Caco-2 (cell line): ENCODE results near the gene AMOTL1. TPM values are rescaled to one million over a fixed set of nuclear protein-coding genes. Genes with fewer than 3 reads are reported as not detected.
A peak's percentile ranks its signal among the peaks of the same experiment; 100 is the strongest.
"Not testable (repeated sequence)": the region's sequence is repeated elsewhere in the genome, so short reads cannot be mapped to it uniquely, and the experiment has no call there.

ENCODE experiments used
- BruUV-seq: library from RNA; stranded (reverse); fragments of 400-500 nt; replicated peaks from 2 replicates; lab custom pipeline; 2021; lab: Mats Ljungman, UMichigan
- CTCF ChIA-PET: fragments of 300-600 bp; sonication (Branson Sonifier 250); formaldehyde crosslinking; loops from one replicate; lab custom pipeline; 2022; ENCODE audit warnings: antibody characterized with exemption; lab: Charles Lee
- POLR2A ChIA-PET: fragments of 300-600 bp; sonication (Branson Sonifier 250); formaldehyde crosslinking; loops from one replicate; lab custom pipeline; 2022; ENCODE audit warnings: antibody characterized with exemption; lab: Charles Lee
- DNase-seq, 2 experiments: peaks; one replicate each; pipeline versions ENCODE4 v3.0.0 to v3.0.0-alpha.2; 2020 to 2022
- H3K27me3 ChIP-seq: replicated peaks from 2 replicates; pipeline ENCODE4 v1.6.0; 2011; ENCODE audit warnings: low read length; ENCODE audit not compliant: control insufficient read depth, insufficient read depth
- H3K36me3 ChIP-seq: 2 replicates; pipeline ENCODE4 v1.5.1; 2011; ENCODE audit warnings: low read length; ENCODE audit not compliant: control insufficient read depth, insufficient read depth
- H3K4me1 ChIP-seq: fragments of 250-450 bp; sonication (Bioruptor Pico); 2 replicates; pipeline ENCODE4 v1.5.1; 2020; ENCODE audit warnings: mild to moderate bottlenecking
- H3K4me3 ChIP-seq: 2 replicates; pipeline ENCODE4 v1.5.1; 2011; ENCODE audit warnings: low read depth, mild to moderate bottlenecking, control low read depth, low read length
- H3K9me3 ChIP-seq: fragments of 250-450 bp; sonication (Bioruptor Pico); 2 replicates; pipeline ENCODE4 v1.5.1; 2020; ENCODE audit warnings: mild to moderate bottlenecking, moderate library complexity
- H3K27ac Mint-ChIP-seq: one replicate; pipeline ENCODE4 v1.8.0; 2022; ENCODE audit warnings: mixed read lengths; ENCODE audit not compliant: unreplicated experiment
- H3K27me3 Mint-ChIP-seq: one replicate; pipeline ENCODE4 v1.8.0; 2022; ENCODE audit warnings: mixed read lengths; ENCODE audit not compliant: insufficient read depth, unreplicated experiment
- H3K36me3 Mint-ChIP-seq: one replicate; pipeline ENCODE4 v1.8.0; 2022; ENCODE audit warnings: mild to moderate bottlenecking, mixed read lengths; ENCODE audit not compliant: insufficient read depth, unreplicated experiment
- H3K4me1 Mint-ChIP-seq: one replicate; pipeline ENCODE4 v1.8.0; 2022; ENCODE audit warnings: low read depth, mixed read lengths; ENCODE audit not compliant: unreplicated experiment
- H3K4me3 Mint-ChIP-seq: one replicate; pipeline ENCODE4 v1.8.0; 2022; ENCODE audit warnings: mild to moderate bottlenecking, moderate library complexity, mixed read lengths; ENCODE audit not compliant: unreplicated experiment
- H3K9me3 Mint-ChIP-seq: one replicate; pipeline ENCODE4 v1.8.0; 2022; ENCODE audit warnings: mixed read lengths; ENCODE audit not compliant: unreplicated experiment
- intact Hi-C: fragments of 100-400 bp; cut with micrococcal nuclease; formaldehyde crosslinking; loops from one replicate; pipeline ENCODE4 v1.10.0; 2022; ENCODE audit not compliant: unreplicated experiment
- total RNA-seq: library from RNA; stranded (reverse); gene quantifications from 2 replicates; pipeline ENCODE4 v1.2.3, GENCODE V29; 2022
- TF ChIP-seq, protein P1 (sequence below), 2 experiments: fragments of 200-600 bp in 1 of 2; IDR thresholded peaks; 1 replicate in 1 of 2; 2 replicates in 1 of 2; pipeline versions ENCODE4 v1.5.1 to v1.8.0; 2011 to 2022; ENCODE audit warnings: antibody characterized with exemption in 1 of 2, control low read depth in 1 of 2, inconsistent platforms in 1 of 2, low read depth in 1 of 2, low read length in 1 of 2, mild to moderate bottlenecking in 1 of 2, moderate library complexity in 1 of 2; ENCODE audit not compliant: insufficient read depth in 1 of 2, severe bottlenecking in 1 of 2, unreplicated experiment in 1 of 2

AMOTL1 gene
- total RNA-seq, 1 experiment from 2014 or later = 60.8 TPM

DNA sequence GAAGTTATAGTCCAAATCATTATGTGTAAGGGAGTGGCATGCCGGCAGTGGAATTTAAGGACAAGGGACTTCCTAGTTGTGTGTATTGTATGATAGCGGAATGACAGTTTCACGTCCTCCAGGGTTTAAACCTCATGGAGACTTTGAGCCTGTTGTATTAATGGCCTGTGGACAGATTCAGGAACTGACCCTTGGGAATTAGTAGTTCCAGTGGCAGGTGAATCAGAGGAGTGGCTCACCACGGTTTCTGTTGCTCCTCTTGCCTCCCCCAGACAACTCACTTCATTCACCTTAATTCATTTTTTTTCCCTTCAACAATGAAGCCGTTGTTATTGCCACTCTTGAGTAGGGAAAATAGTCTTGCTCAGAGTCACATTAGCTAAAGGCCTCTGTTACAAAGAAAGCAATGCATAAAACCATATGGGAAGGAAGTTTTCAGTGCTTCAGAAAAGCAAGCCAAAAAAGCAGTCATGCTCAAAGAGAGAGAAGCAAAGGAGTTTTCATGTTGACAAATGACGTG is 22.6 kb downstream of the AMOTL1 start:
- intact Hi-C loops = loop anchor here (1.0 kb wide), 1 partner anchor 167 kb away; no protein-coding TSS in a partner anchor
- no peak overlapping the region for H3K4me3 Mint-ChIP-seq
- H3K4me1 Mint-ChIP-seq = peaks cover 14% of the 10 kb centered on the region
- TF ChIP-seq, protein P1, sequence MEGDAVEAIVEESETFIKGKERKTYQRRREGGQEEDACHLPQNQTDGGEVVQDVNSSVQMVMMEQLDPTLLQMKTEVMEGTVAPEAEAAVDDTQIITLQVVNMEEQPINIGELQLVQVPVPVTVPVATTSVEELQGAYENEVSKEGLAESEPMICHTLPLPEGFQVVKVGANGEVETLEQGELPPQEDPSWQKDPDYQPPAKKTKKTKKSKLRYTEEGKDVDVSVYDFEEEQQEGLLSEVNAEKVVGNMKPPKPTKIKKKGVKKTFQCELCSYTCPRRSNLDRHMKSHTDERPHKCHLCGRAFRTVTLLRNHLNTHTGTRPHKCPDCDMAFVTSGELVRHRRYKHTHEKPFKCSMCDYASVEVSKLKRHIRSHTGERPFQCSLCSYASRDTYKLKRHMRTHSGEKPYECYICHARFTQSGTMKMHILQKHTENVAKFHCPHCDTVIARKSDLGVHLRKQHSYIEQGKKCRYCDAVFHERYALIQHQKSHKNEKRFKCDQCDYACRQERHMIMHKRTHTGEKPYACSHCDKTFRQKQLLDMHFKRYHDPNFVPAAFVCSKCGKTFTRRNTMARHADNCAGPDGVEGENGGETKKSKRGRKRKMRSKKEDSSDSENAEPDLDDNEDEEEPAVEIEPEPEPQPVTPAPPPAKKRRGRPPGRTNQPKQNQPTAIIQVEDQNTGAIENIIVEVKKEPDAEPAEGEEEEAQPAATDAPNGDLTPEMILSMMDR (IDR thresholded peaks at IDR 0.05; ENCODE audit: insufficient read depth in 1 of 2, low read depth in 1 of 2, low read length in 1 of 2, severe bottlenecking in 1 of 2, unreplicated experiment in 1 of 2) = no peak
- DNase-seq = no peak
- Histone ChIP-seq H3K36me3 (no peaks in the 10 kb centered on the region; the same call in none of the 2 replicates), H3K4me3 (no peak overlapping the region), H3K4me1 (peaks cover 62% of the 10 kb centered on the region), H3K27me3 (no peaks in the 10 kb centered on the region), H3K9me3 (no peaks in the 10 kb centered on the region)
- H3K9me3 Mint-ChIP-seq = no peaks in the 10 kb centered on the region
- CTCF ChIA-PET = no interaction called here
- POLR2A ChIA-PET = interaction anchor here (0.5 kb wide), 1 partner anchor 298 kb away, joined by 3 read pairs; no protein-coding TSS in a partner anchor
- H3K27ac Mint-ChIP-seq = peak overlapping the region; percentile 6
- H3K36me3 Mint-ChIP-seq = no peaks in the 10 kb centered on the region
- BruUV-seq = no TSS peak
- no peaks in the 10 kb centered on the region for H3K27me3 Mint-ChIP-seq

DNA sequence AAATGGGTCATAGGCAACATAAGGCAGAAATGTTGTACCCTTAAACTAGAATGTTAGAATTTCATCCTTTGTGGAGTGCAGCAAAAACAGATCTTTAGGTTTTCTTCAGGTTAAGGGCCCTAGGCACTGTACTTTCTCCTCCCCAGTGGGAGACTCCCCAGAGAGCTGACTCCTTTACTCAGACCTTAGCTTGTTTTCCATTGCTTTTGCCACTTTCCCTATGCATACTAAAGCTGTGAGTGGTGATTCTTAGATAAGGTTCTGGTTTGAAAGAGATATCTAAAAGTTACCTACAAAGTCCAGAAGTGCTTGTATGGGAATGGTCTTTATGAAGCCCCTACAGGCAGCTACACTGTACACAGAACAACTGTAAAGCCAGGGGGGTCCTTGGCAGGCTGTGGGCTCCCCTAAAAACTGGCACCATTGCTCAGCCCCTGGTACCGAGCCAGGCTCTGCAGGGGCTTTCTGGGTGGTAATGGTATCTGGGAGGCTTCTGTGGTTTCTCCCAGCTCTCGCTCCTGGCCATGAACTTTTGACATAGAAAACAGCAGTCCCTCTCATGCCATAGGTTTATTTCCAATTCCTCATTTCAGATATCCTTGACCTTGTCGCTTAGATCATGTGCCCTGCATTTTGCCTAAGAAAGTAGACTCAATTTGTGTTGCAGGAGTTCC is 23.2 kb downstream of the AMOTL1 start:
- Histone ChIP-seq H3K4me3 (no peak overlapping the region), H3K27me3 (no peaks in the 10 kb centered on the region), H3K4me1 (peaks cover 62% of the 10 kb centered on the region), H3K36me3 (no peaks in the 10 kb centered on the region; the same call in none of the 2 replicates), H3K9me3 (no peaks in the 10 kb centered on the region)
- Mint-ChIP-seq H3K36me3 (no peaks in the 10 kb centered on the region), H3K4me3 (no peak overlapping the region), H3K27me3 (no peaks in the 10 kb centered on the region), H3K4me1 (peaks cover 14% of the 10 kb centered on the region), H3K9me3 (no peaks in the 10 kb centered on the region), H3K27ac (no peak overlapping the region)
- CTCF ChIA-PET = no interaction called here
- no TSS peak for BruUV-seq
- TF ChIP-seq, protein P1 (IDR thresholded peaks at IDR 0.05; ENCODE audit: insufficient read depth in 1 of 2, low read depth in 1 of 2, low read length in 1 of 2, severe bottlenecking in 1 of 2, unreplicated experiment in 1 of 2) = no peak
- DNase-seq = no peak
- intact Hi-C loops = no loop called here
- POLR2A ChIA-PET = interaction anchor here (0.5 kb wide), 1 partner anchor 299 kb away, joined by 3 read pairs; no protein-coding TSS in a partner anchor

DNA sequence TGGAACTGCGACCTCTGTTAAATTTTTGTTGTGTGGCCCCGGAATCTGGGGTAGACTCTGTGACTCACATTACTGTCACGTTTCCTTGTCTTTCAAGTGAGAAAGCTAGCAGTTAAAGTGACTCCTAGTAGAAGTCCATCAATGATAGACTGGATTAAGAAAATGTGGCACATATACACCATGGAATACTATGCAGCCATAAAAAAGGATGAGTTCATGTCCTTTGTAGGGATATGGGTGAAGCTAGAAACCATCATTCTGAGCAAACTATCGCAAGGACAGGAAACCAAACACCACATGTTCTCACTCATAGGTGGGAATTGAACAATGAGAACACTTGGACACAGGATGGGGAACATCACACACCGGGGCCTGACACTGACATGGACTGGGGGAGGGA is 23.8 kb downstream of the AMOTL1 start:
- H3K36me3 ChIP-seq, H3K4me3 ChIP-seq, H3K9me3 ChIP-seq, DNase-seq, H3K9me3 Mint-ChIP-seq, H3K27me3 Mint-ChIP-seq, POLR2A ChIA-PET, H3K27me3 ChIP-seq, H3K4me3 Mint-ChIP-seq, H3K27ac Mint-ChIP-seq, BruUV-seq, H3K36me3 Mint-ChIP-seq, CTCF ChIA-PET, intact Hi-C loops: not testable (repeated sequence)
- H3K4me1 ChIP-seq = peaks cover 57% of the 10 kb centered on the region
- H3K4me1 Mint-ChIP-seq = peaks cover 14% of the 10 kb centered on the region
